HG03378 (cell line): ENCODE data around the gene CAPN15.

ENCODE experiments used
- ATAC-seq: cut with Tn5 transposase; IDR thresholded peaks from one replicate; pipeline ENCODE4 v1.9.1; 2021; ENCODE audit warnings: mild to moderate bottlenecking, moderate library complexity; ENCODE audit not compliant: unreplicated experiment

Gene CAPN15

DNA sequence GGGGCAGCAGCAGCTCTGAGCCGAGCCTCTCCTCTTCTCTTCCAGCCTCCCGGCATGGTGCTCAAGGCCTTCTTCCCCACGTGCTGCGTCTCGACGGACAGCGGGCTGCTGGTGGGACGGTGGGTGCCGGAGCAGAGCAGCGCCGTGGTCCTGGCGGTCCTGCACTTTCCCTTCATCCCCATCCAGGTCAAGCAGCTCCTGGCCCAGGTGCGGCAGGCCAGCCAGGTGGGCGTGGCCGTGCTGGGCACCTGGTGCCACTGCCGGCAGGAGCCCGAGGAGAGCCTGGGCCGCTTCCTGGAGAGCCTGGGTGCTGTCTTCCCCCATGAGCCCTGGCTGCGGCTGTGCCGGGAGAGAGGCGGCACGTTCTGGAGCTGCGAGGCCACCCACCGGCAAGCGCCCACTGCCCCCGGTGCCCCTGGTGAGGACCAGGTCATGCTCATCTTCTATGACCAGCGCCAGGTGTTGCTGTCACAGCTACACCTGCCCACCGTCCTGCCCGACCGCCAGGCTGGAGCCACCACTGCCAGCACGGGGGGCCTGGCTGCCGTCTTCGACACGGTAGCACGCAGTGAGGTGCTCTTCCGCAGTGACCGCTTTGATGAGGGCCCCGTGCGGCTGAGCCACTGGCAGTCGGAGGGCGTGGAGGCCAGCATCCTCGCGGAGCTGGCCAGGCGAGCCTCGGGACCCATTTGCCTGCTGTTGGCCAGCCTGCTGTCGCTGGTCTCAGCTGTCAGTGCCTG lies 46.7 kb downstream of the CAPN15 start:
- no peak for ATAC-seq

GRCh38 chr16:575354-576196 lies 48.1 kb downstream of the CAPN15 start:
- no peak for ATAC-seq

- no peak for ATAC-seq
Measured at GRCh38 chr16:576197-576822, 48.8 kb downstream of the CAPN15 start.

GRCh38 chr16:576823-577201 lies 49.3 kb downstream of the CAPN15 start:
- ATAC-seq = no peak

GRCh38 chr16:577796-578195 lies 50.3 kb downstream of the CAPN15 start:
- no peak for ATAC-seq

GRCh38 chr16:578232-578869 lies 50.8 kb downstream of the CAPN15 start:
- ATAC-seq = no peak

- no peak for ATAC-seq
Measured at GRCh38 chr16:578870-579405, 51.4 kb downstream of the CAPN15 start.

DNA sequence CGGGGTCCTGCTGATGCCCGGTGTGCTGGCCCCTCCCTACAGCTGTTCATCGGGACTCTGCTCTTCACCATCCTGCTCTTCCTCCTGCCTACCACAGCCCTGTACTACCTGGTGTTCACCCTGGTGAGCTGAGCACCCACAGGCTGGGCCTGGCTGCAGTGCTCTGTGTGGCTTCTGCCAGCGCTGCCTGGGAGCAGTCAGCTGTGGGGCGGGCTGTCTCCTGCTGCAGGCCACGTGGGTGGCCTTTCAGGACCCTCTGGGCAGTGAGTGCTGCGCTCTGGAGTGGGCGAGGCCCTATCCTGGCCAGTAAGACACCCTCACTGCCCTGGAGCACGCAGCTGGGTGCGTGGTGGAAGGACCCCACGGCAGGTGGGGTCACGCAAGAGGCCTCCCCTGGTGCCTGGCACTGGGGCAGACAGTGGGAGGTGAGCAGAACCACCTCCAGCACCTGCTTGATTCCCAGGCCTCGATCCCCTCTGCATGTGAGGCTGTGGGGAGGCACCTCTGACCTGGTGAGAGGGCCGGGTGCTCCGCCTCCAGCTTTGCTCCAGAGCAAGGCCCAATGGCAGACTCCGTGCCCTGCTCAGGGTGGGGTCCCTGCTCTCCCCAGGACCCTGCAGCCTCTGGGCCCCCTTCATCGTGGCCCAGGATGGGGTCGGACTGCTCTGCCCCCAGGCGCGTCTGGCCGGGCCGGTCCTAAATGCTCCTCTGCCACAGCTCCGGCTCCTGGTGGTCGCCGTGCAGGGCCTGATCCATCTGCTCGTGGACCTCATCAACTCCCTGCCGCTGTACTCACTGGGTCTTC lies 52.8 kb downstream of the CAPN15 start:
- ATAC-seq = no peak

- no peak for ATAC-seq
Measured at GRCh38 chr16:580946-581498, 53.5 kb downstream of the CAPN15 start.

DNA sequence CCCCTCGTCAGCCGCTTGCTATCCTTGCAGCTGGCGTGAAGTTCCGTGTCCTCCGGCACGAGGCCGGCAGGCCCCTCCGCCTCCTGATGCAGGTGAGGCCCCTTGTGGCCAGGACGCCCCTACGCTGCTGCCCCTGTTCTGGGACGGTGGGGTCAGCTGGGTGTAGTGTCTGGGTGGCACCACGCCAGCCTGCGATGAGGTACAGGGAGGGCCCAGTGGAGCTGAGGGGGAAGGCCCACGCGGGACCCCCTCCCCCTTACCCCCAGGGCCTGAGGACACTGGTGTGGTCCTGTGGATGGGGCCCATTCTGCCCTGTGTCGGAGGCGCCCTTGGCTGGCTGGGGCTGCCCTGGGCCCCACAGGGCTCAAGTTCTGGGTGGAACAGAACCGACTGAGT lies 54.7 kb downstream of the CAPN15 start:
- ATAC-seq = no peak

DNA sequence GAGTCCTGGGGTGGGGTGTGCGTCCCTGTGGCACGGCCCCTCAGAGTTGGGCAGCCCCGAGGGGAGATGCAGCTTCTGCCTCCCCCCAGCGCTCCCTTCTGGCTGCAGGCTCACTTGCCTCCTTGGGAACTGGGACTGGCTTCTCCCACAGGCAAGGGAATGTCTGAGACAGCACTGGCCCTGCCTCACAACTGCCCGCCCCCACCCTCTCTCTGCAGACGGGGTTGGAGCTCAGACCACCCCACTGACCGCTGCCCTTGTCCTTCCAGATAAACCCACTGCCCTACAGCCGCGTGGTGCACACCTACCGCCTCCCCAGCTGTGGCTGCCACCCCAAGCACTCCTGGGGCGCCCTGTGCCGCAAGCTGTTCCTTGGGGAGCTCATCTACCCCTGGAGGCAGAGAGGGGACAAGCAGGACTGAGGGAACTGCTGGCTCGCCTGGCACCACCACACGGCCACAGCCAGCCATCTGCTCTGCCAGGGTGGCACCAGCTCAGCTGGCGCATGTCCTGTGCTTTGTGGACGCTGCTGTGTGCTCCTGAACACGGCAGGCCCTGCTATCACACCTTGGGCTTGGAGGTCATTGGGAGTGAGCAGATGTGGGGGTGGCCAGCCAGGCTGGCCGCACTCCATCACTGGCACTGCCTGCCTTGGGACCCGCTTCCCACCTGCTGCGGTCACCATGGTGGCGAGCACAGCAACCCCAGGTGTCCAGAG lies 55.3 kb downstream of the CAPN15 start:
- no peak for ATAC-seq

DNA sequence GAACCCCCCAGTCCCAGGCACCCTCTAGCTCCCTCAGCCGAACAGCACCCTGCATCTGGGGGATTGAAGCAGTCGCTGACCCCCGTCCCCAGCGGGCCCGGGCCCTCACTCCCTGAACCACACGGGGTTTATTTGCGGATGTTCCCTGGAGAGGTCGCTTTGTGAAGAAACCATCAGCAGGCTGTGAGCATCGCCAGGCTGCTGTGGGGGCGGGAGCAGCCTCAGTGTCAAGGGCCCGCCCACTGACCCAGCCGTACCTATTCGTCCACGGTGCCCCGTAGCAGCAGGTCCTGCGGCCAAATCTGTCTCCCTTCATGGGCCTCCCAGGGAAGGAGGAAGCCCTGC lies 55.9 kb downstream of the CAPN15 start:
- ATAC-seq = no peak

DNA sequence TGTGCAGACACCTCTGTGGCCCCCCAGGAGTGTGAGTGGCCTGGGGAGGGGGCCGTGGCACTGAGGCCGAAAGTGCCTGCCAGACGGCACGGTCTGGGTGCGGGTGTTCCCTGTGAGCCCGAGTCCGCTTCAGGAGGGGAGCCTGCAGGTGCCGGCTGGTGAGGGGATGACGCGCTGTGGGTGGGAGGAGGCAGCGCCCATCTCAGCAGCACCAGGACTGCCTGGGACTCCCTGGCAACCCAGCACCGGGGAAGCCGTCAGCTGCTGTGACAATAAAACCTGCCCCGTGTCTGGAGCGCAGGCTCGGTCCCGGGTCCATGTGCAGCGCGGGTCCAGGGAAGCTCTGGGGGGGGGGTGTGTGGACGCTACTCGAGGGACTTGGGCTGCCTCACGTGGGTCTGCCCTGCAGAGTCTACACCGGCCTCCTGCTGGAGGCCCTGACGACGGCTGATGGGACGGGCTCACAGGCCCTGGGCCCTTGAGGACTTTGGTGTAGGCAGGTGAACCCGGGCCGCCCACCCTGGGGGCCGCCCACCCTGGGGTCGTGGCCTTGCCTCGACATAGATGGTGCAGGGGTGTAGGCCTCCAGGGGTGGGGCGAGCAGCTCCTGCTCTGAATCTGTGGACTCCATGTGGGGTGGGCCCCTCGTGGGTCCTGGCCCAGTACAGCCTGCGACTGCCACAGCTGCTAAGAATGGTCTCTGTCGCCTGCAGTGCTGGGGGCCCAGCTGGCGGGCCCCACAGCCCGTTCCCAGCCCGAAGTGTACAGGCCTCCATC lies 56.5 kb downstream of the CAPN15 start:
- ATAC-seq = no peak

DNA sequence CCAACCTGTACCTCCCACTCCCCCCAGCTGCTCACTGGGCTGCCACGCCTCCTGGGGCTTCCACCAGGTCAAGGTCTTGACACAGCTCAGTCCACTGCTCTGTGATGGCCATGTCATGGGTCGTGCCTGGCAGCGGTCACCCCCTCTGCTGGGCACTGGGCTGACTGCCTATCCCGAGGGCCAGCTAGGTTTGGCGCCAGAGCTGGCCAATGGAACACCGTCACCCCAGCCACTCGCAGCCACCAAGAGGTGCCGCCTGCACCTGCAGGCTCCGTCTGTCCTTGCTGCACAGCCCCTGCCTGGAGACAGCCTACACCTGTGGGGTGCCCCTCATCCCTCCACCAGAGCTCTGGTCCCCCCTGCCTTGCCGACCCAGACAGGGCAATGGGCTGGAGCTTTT lies 57.8 kb downstream of the CAPN15 start:
- ATAC-seq = no peak

DNA sequence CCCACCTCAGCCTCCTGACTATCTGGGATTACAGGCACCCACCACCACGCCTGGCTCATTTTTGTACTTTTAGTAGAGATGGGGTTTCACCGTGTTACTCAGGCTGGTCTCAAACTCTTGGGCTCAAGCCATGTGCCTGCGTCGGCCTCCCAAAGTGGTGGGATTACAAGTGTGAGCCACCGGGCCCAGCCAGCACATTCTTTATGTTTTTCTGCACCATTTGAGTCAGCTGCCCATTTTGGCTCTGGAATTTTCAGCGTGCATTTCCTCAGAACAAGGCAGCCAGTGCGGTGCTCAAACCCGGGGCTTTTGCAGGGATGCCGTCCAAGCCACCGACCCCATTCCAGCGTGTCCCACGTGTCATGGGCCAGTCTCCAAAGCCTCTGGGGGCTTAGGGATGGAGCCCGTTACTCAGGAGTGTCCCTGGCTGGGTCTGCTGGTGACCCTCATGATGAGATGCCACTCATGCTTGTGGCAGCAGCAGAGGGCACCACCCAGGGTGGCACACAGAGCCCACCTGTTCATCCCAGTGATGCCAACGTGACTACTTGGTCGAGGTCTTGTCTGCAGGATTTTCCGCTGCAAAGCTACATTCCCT lies 58.6 kb downstream of the CAPN15 start:
- ATAC-seq = no peak

- no peak for ATAC-seq
Measured at GRCh38 chr16:586645-587590, 59.4 kb downstream of the CAPN15 start.

- ATAC-seq = peak; percentile 23
Measured at GRCh38 chr16:588639-588888, 61.1 kb downstream of the CAPN15 start.
